HG03045 (cell line): Measurements from ENCODE around the gene NPAS3.

Experiments
- ATAC-seq: cut with Tn5 transposase; IDR thresholded peaks from one replicate; pipeline ENCODE4 v1.9.1; 2021; ENCODE audit warnings: mild to moderate bottlenecking, moderate library complexity; ENCODE audit not compliant: unreplicated experiment

NPAS3 gene

DNA sequence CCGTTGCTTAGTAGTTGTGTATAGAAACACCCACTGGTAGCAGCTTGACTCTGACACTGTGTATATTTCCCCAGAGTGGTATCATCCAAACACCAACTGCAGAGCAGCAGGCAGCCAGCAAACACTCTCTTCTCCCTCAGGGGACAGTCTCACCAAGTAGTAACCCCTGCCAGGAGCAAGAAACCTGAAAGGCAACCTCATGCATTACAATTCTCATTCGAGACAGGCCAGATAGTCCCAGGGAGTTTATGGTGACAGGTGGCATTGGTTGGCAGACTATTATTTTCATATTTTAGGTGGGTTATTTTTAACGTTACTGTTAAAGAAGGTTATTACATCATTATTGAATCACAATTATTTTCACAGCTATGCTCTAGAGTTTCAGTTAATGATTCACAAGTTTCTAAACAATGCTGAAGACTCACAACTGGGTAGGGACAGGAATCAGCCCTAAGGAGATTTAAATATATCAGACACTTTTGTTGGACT is 789.4 kb downstream of the NPAS3 start:
- ATAC-seq, result no peak

DNA sequence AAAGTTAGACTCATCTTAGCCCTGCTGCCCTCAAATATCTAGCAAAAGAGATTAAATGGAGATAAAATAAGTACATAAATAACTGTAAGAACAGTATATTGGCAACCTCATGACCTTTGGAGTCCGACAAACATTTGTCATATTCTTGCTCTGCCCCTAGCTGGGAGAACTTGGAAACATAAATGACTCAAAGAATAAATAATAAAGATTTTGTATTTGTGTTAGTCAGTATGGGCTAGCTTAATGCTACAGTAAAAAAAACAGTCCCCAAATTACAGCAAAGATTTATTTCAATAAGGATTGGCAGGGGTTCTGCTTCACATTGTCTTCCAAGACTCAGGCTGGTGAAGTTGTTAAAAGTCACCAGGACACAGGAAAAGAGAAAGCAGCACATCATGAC is 791.5 kb downstream of the NPAS3 start:
- no peak for ATAC-seq

DNA sequence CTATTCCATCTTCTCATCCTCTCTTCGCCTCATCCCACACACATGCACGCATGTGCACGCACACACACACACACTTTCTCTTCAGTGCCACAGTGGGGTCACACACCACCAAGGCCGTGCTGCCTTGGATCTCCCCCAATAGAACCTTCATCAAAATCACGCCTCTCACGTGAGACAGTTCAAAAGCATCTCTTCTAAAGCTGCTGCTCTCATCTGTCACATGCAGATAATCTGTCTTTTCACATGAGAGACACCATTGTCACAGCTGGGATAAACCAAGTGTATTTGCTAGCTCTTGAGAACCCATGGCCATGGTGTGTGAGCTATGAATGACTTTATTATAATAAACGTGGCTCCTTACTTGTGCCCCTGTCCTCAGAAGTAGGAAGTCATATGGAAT is 793.5 kb downstream of the NPAS3 start:
- no peak for ATAC-seq

DNA sequence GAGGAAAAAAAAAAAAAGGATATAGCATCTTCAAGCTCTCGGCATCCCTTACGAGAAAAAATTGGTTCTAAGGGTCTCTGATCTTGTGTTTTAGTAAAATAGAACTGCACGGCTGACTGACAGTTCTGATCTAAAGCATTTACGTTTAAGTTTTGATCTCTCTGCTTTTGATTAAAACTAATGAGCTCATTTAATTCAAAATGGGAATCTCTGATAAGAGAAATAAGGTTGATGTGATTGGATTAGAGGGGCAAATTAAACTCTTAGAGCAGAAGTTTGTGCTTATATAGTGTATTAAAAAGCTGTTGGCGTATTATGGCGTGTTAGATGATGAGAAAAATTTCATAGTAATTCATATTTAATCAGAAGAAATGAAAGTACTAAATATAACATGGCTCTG is 794.6 kb downstream of the NPAS3 start:
- no peak for ATAC-seq

DNA sequence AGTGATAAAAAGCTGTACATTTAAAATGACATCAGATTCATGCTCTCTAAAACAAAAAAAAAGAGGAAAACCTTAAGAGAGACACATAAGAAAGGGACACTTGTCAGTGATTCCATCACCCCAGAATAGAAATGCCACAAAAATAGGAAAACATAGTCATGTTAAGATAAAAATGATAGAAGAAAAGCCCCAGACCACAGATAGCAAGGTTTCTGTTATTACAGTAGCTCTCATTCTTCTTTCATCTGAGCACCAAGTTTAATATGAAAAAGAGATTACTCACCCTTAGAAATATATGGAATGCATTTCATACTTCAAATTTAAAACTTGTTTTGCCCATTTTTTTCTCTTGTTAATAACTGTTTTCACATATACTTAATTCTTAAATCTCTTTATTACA is 795.0 kb downstream of the NPAS3 start:
- ATAC-seq, result no peak

DNA sequence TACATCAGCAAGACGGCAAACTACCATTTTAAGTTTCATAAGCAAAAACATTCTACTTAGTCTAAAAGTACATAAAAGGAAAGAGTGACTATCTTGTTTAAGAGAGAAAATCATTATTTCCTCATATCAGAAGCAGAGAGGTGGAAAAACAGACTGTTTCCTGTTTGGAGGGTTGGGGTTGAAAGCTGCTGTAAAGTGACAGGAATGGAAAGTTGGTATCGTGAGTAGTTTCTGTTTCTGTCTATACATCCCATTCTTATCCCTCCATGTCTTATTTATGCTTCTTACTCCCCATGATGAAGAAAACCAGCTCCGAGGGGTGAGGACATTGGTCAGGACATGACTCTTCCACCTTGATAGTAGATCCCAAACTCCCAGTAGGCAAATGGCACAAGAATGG is 795.7 kb downstream of the NPAS3 start:
- no peak for ATAC-seq

DNA sequence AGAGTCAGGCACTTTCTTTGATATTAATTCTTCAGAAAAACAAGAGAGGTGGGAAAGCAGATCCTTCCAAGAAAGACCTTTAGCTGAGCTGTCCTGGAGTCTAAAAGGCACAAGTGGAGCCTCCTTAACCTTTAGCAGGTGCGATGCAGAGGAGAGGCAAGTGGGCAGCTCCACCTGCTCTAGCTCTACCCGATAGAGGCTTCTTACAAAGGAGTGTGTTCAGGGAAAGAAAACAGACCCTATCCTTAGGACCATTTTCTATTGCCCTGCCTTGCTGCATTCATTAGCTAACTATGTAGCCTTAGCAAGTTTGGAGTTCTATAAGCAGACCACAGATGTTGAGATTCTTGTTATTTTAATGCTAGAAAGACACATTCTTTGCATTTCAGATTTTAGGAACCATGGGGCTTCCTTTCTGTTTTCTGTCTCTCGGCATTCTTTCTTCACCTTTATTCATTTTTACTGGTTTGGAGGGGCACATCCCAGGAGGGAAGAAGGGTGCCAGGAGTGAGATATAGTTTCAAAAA is 797.7 kb downstream of the NPAS3 start:
- no peak for ATAC-seq

DNA sequence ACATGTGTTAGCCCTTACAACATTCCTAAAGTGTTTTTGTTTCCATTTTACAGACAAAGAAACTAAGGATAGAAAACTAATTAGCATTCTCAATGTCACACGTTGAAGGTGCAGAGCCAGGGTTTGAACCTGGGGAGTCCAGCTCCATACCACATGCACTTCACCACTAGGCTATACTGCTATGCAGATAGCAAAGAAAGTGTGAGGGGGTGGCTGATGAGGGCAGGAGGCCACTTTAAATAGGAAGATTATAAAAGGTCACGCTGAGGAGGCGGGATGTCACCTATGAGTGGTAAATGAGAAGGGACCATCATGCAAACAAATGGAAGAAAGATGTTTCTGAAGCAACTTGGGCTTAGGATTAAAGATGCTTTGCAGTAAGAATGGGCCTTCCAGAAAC is 798.3 kb downstream of the NPAS3 start:
- no peak for ATAC-seq

DNA sequence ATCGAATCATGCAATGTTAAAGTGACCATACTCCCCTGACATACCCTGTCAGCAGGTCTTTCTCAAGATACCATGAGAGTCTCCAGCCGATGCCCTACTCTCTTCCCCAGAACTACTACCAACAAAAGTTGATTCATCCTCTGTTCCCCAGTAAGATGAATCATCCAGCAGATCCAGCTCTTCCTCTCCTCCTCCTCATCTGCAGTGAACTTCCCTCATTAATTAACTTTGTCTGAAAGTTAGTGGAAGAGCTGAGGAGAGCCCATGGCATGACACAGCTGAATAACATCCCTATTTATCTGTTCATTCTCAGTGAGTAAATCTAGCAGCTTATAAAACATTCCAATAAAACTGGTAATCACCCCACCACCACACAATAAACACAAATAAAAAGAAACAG is 798.8 kb downstream of the NPAS3 start:
- no peak for ATAC-seq

DNA sequence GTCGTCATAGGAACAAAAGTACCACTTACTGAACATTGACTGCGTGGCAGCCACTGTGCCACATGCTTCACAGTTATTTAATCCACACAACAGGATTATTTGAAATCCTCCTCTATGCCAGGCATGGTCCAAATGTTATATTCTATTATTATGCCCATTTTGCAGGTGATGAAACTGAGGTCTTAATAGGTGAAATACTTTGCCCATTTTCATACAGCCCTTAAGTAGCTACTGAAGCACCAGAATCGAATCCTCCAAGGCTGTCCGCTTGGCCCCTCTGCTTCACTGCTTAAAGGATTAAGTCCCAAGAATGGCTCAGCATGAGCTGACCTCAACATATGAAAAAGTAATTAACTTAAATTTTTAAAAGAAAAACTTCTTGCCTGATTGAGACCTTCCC is 799.4 kb downstream of the NPAS3 start:
- no peak for ATAC-seq

DNA sequence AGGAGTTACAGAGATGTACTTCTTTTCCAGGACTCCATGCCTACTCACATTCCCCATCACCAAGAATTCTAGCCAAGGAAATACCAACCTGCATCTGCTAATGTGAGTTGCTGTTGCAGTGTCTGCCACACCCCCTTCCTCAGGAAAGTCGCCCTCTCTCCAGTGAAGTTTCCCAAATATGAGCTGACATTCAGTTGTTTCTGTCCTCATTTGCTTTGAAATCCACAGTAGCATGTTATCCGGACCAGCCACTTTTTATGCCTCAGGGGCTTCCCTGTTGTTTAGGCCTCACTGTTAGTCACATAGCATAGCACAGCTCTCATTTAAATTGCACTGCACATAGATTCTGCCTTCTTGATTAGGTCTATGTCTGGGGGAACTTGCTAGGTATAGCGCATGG is 799.8 kb downstream of the NPAS3 start:
- no peak for ATAC-seq

DNA sequence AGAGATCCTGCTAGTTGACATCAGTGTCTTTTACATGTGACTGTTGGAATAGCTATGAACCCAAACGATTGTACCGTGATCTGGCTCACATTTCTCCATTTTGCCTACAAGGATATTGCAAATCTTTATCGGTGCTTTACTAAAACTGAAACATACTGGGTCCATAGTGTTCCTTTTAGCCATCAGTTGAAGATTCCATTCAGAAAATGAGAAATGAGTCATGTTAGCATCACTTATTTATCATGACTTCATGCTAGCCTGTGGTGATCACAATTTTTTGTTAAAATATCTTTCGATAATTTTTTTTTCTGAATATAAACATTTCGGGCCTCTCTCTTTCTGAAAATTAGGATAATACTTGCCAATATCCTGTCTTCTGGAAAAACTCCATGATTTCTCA is 801.9 kb downstream of the NPAS3 start:
- ATAC-seq, result no peak

DNA sequence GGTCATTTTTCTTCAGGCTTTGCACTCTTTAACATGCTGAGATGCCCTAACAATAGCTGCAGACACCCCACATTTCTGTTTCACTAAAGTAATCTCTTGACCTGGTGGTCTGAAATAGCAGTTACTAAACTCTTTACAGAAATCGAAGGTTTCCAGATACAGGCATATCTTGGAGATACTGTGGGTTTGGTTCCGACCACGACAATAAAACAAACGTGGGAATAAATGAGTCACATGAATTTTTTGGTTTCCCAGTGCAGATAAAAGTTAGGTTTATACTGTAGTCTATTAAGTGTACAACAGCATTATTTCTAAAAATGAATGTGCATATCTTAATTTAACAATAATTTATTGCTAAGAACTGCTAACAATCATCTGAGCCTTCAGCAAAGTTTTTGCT is 803.5 kb downstream of the NPAS3 start:
- ATAC-seq, result no peak

DNA sequence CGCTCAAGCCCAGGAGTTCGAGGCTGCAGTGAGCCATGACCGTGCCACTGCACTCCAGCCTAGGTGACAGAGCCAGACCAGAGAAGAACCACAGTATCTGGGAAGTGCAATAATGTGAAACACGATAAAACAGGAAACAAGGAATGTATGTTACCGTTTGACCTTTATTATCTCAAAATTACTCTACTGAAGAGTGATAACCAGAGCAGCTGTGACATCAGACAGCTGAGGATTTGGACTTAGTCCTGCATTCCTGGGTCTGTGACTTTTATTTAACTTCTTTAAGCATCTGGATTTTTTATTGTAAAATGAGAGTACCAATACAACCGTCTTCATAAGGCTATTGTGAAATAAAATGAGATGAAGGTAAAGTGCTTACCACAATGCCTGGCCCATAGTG is 806.5 kb downstream of the NPAS3 start:
- no peak for ATAC-seq

DNA sequence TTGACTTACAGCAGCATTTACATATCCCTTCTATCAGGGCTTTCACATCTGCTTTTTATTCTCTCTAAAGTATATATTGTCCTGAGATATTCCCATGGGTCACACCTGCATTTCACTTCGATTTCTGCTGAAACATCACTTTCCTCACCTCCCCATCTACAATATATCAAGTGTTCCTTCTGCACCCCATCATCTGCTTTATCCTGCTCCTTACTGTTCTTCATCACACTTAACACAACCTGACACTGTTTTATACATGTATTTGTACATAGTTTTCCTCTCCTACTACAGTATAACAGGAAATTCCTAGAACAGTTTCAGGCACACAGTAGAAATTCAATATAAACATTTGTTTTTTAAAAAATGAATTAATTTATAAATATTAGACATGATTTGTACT is 809.1 kb downstream of the NPAS3 start:
- no peak for ATAC-seq

DNA sequence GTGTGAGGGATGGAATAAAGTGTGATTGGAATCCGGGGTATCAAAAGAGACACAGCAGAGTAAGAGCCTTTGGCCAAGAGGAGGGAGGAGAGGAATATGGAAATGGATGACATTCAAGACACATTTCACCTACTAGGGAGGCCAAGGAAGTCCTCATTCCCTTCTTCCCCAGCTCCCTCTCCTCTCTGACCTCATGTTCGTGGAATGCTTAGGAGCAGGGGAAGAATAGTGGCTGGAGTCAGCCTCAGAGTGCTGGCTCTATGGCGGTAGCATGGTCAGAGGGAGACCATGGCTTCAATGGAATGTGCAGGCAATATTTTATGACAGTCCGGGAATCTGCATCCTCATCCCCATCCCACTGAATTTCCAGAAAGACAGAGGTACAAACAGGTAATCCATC is 815.6 kb downstream of the NPAS3 start:
- no peak for ATAC-seq

DNA sequence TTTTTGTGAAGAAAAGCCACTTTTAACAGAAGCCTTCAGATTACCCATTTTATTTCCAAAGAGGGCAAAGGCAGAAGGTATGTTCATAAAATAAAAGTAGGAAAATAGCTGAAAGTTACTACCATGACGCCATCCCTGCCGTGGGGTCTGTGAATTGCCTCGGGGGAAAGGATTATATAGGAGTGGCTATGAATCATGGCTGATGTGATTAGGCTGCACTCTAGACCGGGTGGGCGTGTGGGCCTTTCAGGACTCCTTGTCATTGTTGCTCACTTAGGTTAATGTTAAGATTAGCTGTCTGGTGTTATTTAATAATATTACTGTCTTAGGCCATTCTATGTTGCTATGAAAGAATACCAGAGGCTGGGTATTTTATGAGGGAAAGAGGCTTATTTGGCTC is 816.7 kb downstream of the NPAS3 start:
- ATAC-seq, result no peak

DNA sequence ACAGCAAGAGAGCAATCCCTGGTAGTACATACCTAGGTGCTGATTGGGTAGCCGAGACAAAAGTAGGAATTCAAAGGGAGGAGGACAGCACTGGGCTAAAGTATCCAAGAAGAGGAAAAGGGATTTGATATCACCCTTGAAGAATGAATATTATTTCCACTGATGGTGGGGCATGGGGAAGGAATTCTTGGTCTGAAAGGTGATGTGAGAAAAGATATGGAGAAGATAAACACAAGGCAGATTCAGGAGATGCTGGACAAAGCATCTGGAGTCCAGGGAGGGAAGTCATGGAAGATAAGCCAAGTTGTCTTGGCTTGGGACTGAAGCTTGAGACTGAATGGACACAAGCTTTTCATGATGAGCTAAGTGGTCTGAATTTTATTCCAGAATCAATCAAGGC is 818.2 kb downstream of the NPAS3 start:
- ATAC-seq, result no peak

DNA sequence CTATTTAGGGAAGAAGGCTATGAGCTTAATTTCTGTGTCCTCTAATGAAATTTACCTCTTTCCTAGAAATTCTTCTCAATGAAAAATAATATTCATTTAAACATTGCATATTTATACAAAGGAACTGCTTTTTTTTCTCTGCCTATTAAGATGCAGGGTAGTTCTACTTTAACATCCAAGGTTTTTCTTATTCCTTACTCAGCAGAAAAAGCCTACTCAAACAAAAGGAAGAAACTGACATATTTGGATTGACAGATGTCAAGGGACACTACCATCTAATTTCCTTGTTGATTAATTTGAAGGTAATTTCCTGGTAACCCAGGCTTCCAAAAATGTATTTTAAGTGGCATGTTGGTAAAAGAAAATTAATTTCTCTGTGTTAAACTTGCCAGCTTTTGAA is 819.9 kb downstream of the NPAS3 start:
- ATAC-seq, result no peak

DNA sequence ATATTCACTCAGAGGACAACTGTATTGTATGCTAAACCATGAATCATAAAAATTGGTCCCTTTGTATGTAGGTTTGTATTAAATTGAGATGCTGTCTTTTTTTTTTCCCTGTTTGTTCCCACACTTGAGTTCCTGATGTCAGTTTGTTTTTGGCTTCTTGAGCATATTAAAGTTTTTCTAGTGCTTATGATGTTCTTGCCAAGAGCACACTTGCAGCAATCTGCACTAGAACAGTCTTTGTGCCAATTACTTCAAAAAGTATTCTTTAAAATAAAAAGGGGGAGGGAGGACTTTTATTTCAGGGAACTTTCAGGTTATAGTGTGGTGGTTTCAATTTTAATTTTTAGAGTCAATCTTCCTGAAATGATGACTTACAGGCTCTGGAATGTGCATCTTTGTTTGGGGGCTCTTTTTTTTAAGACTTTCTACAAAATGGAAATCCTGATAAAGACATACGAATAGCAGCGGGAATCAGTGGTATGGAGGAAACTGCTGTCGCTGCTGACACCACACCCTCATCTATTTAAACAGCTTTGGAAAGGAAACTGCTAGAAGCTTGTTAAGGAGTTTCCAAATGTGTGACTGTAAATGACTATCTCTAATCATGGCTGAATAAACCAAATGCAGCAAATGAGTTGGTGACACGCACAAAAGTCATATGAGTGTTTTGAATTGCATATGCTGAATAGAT is 823.6 kb downstream of the NPAS3 start:
- no peak for ATAC-seq

DNA sequence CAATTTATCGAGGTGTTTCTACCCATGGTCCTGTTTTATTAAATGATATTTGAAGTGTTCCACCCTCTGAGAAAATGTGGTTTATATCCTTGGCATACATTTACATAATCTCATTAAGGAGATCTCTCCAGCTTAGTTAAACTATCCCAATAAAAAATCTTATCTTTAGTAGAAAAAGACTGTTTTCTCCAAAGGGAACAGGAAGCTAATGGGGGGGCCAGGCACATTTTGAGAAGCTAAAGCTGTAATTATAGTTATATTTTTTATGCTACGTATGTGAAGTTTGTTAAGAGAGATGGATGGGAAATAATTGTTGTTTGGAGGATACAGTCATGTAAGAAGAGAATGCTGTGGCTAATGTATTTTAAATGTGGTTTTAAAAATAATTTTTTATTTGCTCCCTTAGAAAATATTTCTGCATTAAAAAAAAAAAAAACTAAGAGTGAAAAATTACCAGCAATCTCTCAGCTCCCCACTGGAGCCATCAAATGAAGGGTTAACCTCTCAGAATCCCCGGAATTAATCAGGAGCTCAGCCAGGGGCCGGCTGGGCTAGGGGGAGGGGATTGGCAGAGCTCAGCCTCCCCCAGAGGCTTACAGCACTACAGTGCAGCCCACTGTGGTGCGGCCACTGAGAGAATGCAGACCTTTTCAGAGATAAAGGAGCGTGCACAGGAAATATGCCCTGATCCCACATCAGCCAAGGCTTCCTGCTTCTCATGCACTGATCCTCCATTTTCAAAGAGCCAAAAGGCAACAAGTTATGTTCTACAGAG is 826.4 kb downstream of the NPAS3 start:
- ATAC-seq, result no peak
